Fibroblast of skin of scalp (primary cell): Measurements from ENCODE around the gene PLEKHA5.
"Not testable (repeated sequence)": the region's sequence is repeated elsewhere in the genome, so short reads cannot be mapped to it uniquely, and the experiment has no call there.

Experiments used
- DNase-seq: peaks from one replicate; pipeline ENCODE4 v3.0.0-alpha.2; 2013

Gene PLEKHA5

GRCh38 chr12:19411234-19412204 lies 282.0 kb downstream of the PLEKHA5 start:
- DNase-seq: no peak

GRCh38 chr12:19412844-19413243 lies 283.3 kb downstream of the PLEKHA5 start:
- no peak for DNase-seq

- DNase-seq: not testable (repeated sequence)
Observed at GRCh38 chr12:19413582-19413981, 284.0 kb downstream of the PLEKHA5 start.

GRCh38 chr12:19415563-19415962 lies 286.0 kb downstream of the PLEKHA5 start:
- DNase-seq: no peak

- DNase-seq: no peak
Observed at GRCh38 chr12:19419086-19419485, 289.6 kb downstream of the PLEKHA5 start.

GRCh38 chr12:19421503-19422282 lies 292.2 kb downstream of the PLEKHA5 start:
- no peak for DNase-seq

- no peak for DNase-seq
Observed at GRCh38 chr12:19423166-19423930, 293.8 kb downstream of the PLEKHA5 start.
